Chondrocyte (in vitro differentiated cells): ENCODE data around the gene ANKMY1. TPM values are rescaled to one million over a fixed set of nuclear protein-coding genes. Genes with fewer than 3 reads are reported as not detected.

ENCODE experiments used
- DNase-seq: peaks from one replicate; pipeline ENCODE4 v3.0.0; 2021; ENCODE audit warnings: mixed read lengths, low spot score
- H3K27ac Mint-ChIP-seq: one replicate; pipeline ENCODE4 v1.8.0; 2021; ENCODE audit warnings: mild to moderate bottlenecking, moderate library complexity, mixed read lengths; ENCODE audit not compliant: unreplicated experiment
- H3K27me3 Mint-ChIP-seq: 2 replicates; pipeline ENCODE4 v1.8.0; 2021; ENCODE audit warnings: low read depth, mixed read lengths
- H3K36me3 Mint-ChIP-seq: 2 replicates; pipeline ENCODE4 v1.8.0; 2021; ENCODE audit warnings: low read depth, mixed read lengths
- H3K4me1 Mint-ChIP-seq: 2 replicates; pipeline ENCODE4 v1.8.0; 2021; ENCODE audit warnings: low read depth, mild to moderate bottlenecking, mixed read lengths
- H3K4me3 Mint-ChIP-seq: one replicate; pipeline ENCODE4 v1.8.0; 2021; ENCODE audit warnings: mild to moderate bottlenecking, moderate library complexity, mixed read lengths; ENCODE audit not compliant: unreplicated experiment
- H3K9me3 Mint-ChIP-seq: 2 replicates; pipeline ENCODE4 v1.8.0; 2021; ENCODE audit warnings: low read depth, mixed read lengths
- CTCF ChIP-seq: fragments of 200-600 bp; sonication (generic); IDR thresholded peaks from 2 replicates; pipeline ENCODE4 v1.5.0; 2021; ENCODE audit warnings: antibody characterized with exemption, mild to moderate bottlenecking, moderate library complexity
- total RNA-seq: library from RNA; stranded (reverse); gene quantifications from 3 replicates; pipeline ENCODE4 v1.2.1, GENCODE V29; 2021

ANKMY1 gene
- total RNA-seq, 1 donor from 2014 or later = 10.8 TPM

- no peaks in the 10 kb centered on the region for H3K9me3 Mint-ChIP-seq
- H3K27me3 Mint-ChIP-seq = no peaks in the 10 kb centered on the region
- H3K4me1 Mint-ChIP-seq = peaks cover 3% of the 10 kb centered on the region
- no peak overlapping the region for H3K27ac Mint-ChIP-seq
- peak; percentile 82 for DNase-seq
- H3K4me3 Mint-ChIP-seq = no peak overlapping the region
- peaks cover 2% of the 10 kb centered on the region for H3K36me3 Mint-ChIP-seq
- no peak for TF ChIP-seq CTCF
Observed at GRCh38 chr2:240603081-240603835, 45.5 kb upstream of the ANKMY1 start.

GRCh38 chr2:240602266-240603050, 44.7 kb upstream of the ANKMY1 start:
- Mint-ChIP-seq H3K9me3 (no peaks in the 10 kb centered on the region), H3K27me3 (no peaks in the 10 kb centered on the region), H3K4me1 (peaks cover 3% of the 10 kb centered on the region), H3K36me3 (peaks cover 2% of the 10 kb centered on the region), H3K4me3 (no peak overlapping the region), H3K27ac (no peak overlapping the region)
- DNase-seq = peak; percentile 85
- TF ChIP-seq CTCF = no peak

DNA sequence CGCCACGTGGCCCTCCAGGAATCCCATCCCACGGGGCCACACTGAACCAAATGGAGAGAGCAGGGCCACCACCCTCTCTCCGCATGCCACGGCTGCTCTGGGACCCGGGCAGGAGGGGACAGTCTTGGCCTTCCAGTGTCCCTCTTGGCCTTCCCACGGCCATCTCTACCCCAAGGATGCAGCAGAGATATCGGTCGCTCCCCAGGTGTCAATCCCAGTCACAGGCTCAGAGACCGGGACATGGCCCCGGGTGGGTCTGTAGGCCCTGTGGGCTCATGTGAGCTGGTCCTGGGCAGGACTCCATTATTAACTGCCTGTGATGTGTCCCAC, 44.0 kb upstream of the ANKMY1 start:
- no peaks in the 10 kb centered on the region for H3K27me3 Mint-ChIP-seq
- H3K9me3 Mint-ChIP-seq = no peaks in the 10 kb centered on the region
- H3K4me3 Mint-ChIP-seq = no peak overlapping the region
- no peak for TF ChIP-seq CTCF
- DNase-seq = peak; percentile 77
- H3K36me3 Mint-ChIP-seq = peaks cover 2% of the 10 kb centered on the region
- H3K27ac Mint-ChIP-seq = no peak overlapping the region
- H3K4me1 Mint-ChIP-seq = peaks cover 3% of the 10 kb centered on the region

DNA sequence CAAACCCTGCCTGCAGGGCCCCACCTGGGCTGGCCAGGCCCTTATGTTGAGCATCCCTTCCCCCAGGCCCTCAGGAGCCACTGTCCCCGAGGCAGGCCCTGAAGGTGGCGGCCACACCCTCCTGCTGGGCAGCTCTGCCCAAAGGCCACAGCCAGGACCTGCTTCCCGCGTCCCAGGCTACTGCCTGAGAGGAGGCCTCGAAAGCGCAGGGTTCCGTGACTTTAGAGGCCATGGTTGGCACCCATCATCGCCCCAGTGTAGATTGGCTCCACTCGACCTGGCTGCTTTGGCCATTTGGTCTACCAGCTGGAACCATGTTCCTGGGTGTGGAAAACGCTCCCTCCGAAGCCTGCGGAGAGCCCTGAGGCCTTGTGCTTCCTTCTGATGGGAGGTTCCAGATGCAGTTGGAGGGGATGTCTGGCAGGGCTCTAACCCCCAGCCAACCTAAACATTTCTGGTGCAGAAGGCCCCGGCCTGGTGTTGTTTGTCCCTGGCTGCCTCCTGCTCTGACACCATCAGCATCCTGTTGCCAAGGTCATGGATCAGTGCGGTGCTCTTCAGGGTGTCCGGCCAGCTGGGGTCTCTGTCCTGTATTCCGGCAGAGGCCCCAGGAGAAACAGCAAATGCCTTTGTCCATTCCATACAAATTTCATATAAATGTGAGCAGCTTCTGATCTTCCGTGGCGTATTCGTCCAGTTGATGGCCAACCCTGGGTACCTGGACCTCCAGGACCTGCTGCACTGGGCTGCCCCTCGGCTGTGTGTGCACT, 43.5 kb upstream of the ANKMY1 start:
- Mint-ChIP-seq H3K27ac (no peak overlapping the region), H3K36me3 (peaks cover 2% of the 10 kb centered on the region), H3K4me3 (no peak overlapping the region), H3K4me1 (peaks cover 3% of the 10 kb centered on the region), H3K9me3 (no peaks in the 10 kb centered on the region), H3K27me3 (no peaks in the 10 kb centered on the region)
- peak; percentile 83 for DNase-seq
- TF ChIP-seq CTCF = no peak

DNA sequence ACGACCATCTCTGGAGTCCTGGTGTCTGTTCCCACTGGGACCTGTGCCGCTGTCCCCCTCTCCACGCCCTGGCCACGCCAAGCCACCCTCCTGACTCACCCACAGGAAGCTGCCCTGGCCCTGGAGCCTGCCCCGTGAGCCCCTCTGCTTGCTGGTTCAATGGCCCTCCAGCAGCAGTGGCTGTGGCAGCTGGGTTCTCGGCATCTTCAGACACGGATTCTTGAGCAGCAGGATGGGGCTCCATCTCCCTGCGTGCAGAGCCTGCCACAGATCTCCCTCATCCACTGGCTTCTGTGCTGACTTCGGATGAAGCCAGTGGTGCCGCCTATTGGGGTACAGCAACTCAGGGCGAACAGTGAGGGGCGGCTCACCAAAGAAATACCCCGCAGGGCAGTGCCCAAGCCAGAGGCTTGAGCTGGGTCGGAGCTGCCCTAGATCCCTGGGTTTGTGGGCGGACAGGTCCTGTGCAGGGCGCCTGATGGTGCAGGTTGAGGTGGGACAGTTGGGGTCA, 42.7 kb upstream of the ANKMY1 start:
- no peak overlapping the region for H3K4me3 Mint-ChIP-seq
- peaks cover 2% of the 10 kb centered on the region for H3K36me3 Mint-ChIP-seq
- H3K27me3 Mint-ChIP-seq = no peaks in the 10 kb centered on the region
- TF ChIP-seq CTCF = no peak
- no peak overlapping the region for H3K27ac Mint-ChIP-seq
- no peaks in the 10 kb centered on the region for H3K9me3 Mint-ChIP-seq
- H3K4me1 Mint-ChIP-seq = peaks cover 3% of the 10 kb centered on the region
- peak; percentile 79 for DNase-seq
